Caco-2 (cell line): ENCODE data around the gene NUP62CL. TPM values are rescaled to one million over a fixed set of nuclear protein-coding genes. Genes with fewer than 3 reads are reported as not detected.

ENCODE experiments used
- BruUV-seq: library from RNA; stranded (reverse); fragments of 400-500 nt; replicated peaks from 2 replicates; lab custom pipeline; 2021; lab: Mats Ljungman, UMichigan
- CTCF ChIA-PET: fragments of 300-600 bp; sonication (Branson Sonifier 250); formaldehyde crosslinking; loops from one replicate; lab custom pipeline; 2022; ENCODE audit warnings: antibody characterized with exemption; lab: Charles Lee
- POLR2A ChIA-PET: fragments of 300-600 bp; sonication (Branson Sonifier 250); formaldehyde crosslinking; loops from one replicate; lab custom pipeline; 2022; ENCODE audit warnings: antibody characterized with exemption; lab: Charles Lee
- DNase-seq, 2 experiments: peaks; one replicate each; pipeline versions ENCODE4 v3.0.0 to v3.0.0-alpha.2; 2020 to 2022
- H3K27me3 ChIP-seq: replicated peaks from 2 replicates; pipeline ENCODE4 v1.6.0; 2011; ENCODE audit warnings: low read length; ENCODE audit not compliant: control insufficient read depth, insufficient read depth
- H3K36me3 ChIP-seq: 2 replicates; pipeline ENCODE4 v1.5.1; 2011; ENCODE audit warnings: low read length; ENCODE audit not compliant: control insufficient read depth, insufficient read depth
- H3K4me1 ChIP-seq: fragments of 250-450 bp; sonication (Bioruptor Pico); 2 replicates; pipeline ENCODE4 v1.5.1; 2020; ENCODE audit warnings: mild to moderate bottlenecking
- H3K4me3 ChIP-seq: 2 replicates; pipeline ENCODE4 v1.5.1; 2011; ENCODE audit warnings: low read depth, mild to moderate bottlenecking, control low read depth, low read length
- H3K9me3 ChIP-seq: fragments of 250-450 bp; sonication (Bioruptor Pico); 2 replicates; pipeline ENCODE4 v1.5.1; 2020; ENCODE audit warnings: mild to moderate bottlenecking, moderate library complexity
- H3K27ac Mint-ChIP-seq: one replicate; pipeline ENCODE4 v1.8.0; 2022; ENCODE audit warnings: mixed read lengths; ENCODE audit not compliant: unreplicated experiment
- H3K27me3 Mint-ChIP-seq: one replicate; pipeline ENCODE4 v1.8.0; 2022; ENCODE audit warnings: mixed read lengths; ENCODE audit not compliant: insufficient read depth, unreplicated experiment
- H3K36me3 Mint-ChIP-seq: one replicate; pipeline ENCODE4 v1.8.0; 2022; ENCODE audit warnings: mild to moderate bottlenecking, mixed read lengths; ENCODE audit not compliant: insufficient read depth, unreplicated experiment
- H3K4me1 Mint-ChIP-seq: one replicate; pipeline ENCODE4 v1.8.0; 2022; ENCODE audit warnings: low read depth, mixed read lengths; ENCODE audit not compliant: unreplicated experiment
- H3K4me3 Mint-ChIP-seq: one replicate; pipeline ENCODE4 v1.8.0; 2022; ENCODE audit warnings: mild to moderate bottlenecking, moderate library complexity, mixed read lengths; ENCODE audit not compliant: unreplicated experiment
- H3K9me3 Mint-ChIP-seq: one replicate; pipeline ENCODE4 v1.8.0; 2022; ENCODE audit warnings: mixed read lengths; ENCODE audit not compliant: unreplicated experiment
- CTCF ChIP-seq, 2 experiments: fragments of 200-600 bp in 1 of 2; IDR thresholded peaks; 1 replicate in 1 of 2; 2 replicates in 1 of 2; pipeline versions ENCODE4 v1.5.1 to v1.8.0; 2011 to 2022; ENCODE audit warnings: antibody characterized with exemption in 1 of 2, control low read depth in 1 of 2, inconsistent platforms in 1 of 2, low read depth in 1 of 2, low read length in 1 of 2, mild to moderate bottlenecking in 1 of 2, moderate library complexity in 1 of 2; ENCODE audit not compliant: insufficient read depth in 1 of 2, severe bottlenecking in 1 of 2, unreplicated experiment in 1 of 2
- intact Hi-C: fragments of 100-400 bp; cut with micrococcal nuclease; formaldehyde crosslinking; loops from one replicate; pipeline ENCODE4 v1.10.0; 2022; ENCODE audit not compliant: unreplicated experiment
- total RNA-seq: library from RNA; stranded (reverse); gene quantifications from 2 replicates; pipeline ENCODE4 v1.2.3, GENCODE V29; 2022

The NUP62CL gene
- total RNA-seq, 1 experiment from 2014 or later: 1.00 TPM

- Histone ChIP-seq H3K4me1 (no peaks in the 10 kb centered on the region), H3K27me3 (no peaks in the 10 kb centered on the region), H3K4me3 (peak overlapping the region; percentile 64), H3K9me3 (no peaks in the 10 kb centered on the region), H3K36me3 (no peaks in the 10 kb centered on the region)
- ChIA-PET CTCF (no interaction called here), POLR2A (no interaction called here)
- Mint-ChIP-seq H3K9me3 (no peaks in the 10 kb centered on the region), H3K4me3 (peak overlapping the region; percentile 99), H3K4me1 (peaks cover 11% of the 10 kb centered on the region), H3K27ac (no peak overlapping the region), H3K27me3 (no peaks in the 10 kb centered on the region), H3K36me3 (peaks cover 17% of the 10 kb centered on the region)
- intact Hi-C loops: loop anchor here (5.0 to 10.0 kb wide), 2 partner anchors 87 to 121 kb away; partner anchors contain the start of genes DNAAF6 and NUP62CL
- no TSS peak for BruUV-seq
- no peak for TF ChIP-seq CTCF (IDR thresholded peaks at IDR 0.05; ENCODE audit: insufficient read depth in 1 of 2, low read depth in 1 of 2, low read length in 1 of 2, severe bottlenecking in 1 of 2, unreplicated experiment in 1 of 2)
- DNase-seq: no peak
Measured at GRCh38 chrX:107117993-107118321, 88.3 kb downstream of the NUP62CL start.

GRCh38 chrX:107107459-107107858 is 98.8 kb downstream of the NUP62CL start:
- H3K4me1 Mint-ChIP-seq: no peaks in the 10 kb centered on the region
- intact Hi-C loops: loop anchor here (10.0 kb wide), 1 partner anchor 337 kb away; the partner anchor contains the start of gene FRMPD3
- H3K4me1 ChIP-seq: no peaks in the 10 kb centered on the region
- DNase-seq: no peak
- CTCF ChIA-PET: no interaction called here
- H3K36me3 ChIP-seq: no peaks in the 10 kb centered on the region
- H3K9me3 Mint-ChIP-seq: no peaks in the 10 kb centered on the region
- POLR2A ChIA-PET: no interaction called here
- no peak overlapping the region for H3K4me3 Mint-ChIP-seq
- no peaks in the 10 kb centered on the region for H3K27me3 ChIP-seq
- H3K4me3 ChIP-seq: no peak overlapping the region
- no peaks in the 10 kb centered on the region for H3K9me3 ChIP-seq
- H3K36me3 Mint-ChIP-seq: peaks cover 18% of the 10 kb centered on the region
- no TSS peak for BruUV-seq
- H3K27me3 Mint-ChIP-seq: no peaks in the 10 kb centered on the region
- no peak for TF ChIP-seq CTCF (IDR thresholded peaks at IDR 0.05; ENCODE audit: insufficient read depth in 1 of 2, low read depth in 1 of 2, low read length in 1 of 2, severe bottlenecking in 1 of 2, unreplicated experiment in 1 of 2)
- H3K27ac Mint-ChIP-seq: no peak overlapping the region

- Mint-ChIP-seq H3K4me1 (no peaks in the 10 kb centered on the region), H3K9me3 (no peaks in the 10 kb centered on the region), H3K27ac (no peak overlapping the region), H3K4me3 (no peak overlapping the region), H3K27me3 (no peaks in the 10 kb centered on the region), H3K36me3 (no peaks in the 10 kb centered on the region)
- Histone ChIP-seq H3K36me3 (no peaks in the 10 kb centered on the region), H3K4me1 (no peaks in the 10 kb centered on the region), H3K9me3 (no peaks in the 10 kb centered on the region), H3K4me3 (no peak overlapping the region), H3K27me3 (no peaks in the 10 kb centered on the region)
- POLR2A ChIA-PET: no interaction called here
- BruUV-seq: no TSS peak
- CTCF ChIA-PET: no interaction called here
- peak in 1 of 2 experiments; percentile 1 for DNase-seq
- intact Hi-C loops: loop anchor here (1.0 to 10.0 kb wide), 2 partner anchors 342 to 674 kb away; partner anchors contain the start of genes FRMPD3 and NCBP2L
- peak in 1 of 2 experiments; percentile 26 for TF ChIP-seq CTCF (IDR thresholded peaks at IDR 0.05; ENCODE audit: insufficient read depth in 1 of 2, low read depth in 1 of 2, low read length in 1 of 2, severe bottlenecking in 1 of 2, unreplicated experiment in 1 of 2)
Measured at GRCh38 chrX:107102980-107103379, 103.3 kb downstream of the NUP62CL start.
